Liver (tissue), 9 donors: Measurements from ENCODE around the gene KCNQ1. TPM values are rescaled to one million over a fixed set of nuclear protein-coding genes. Genes with fewer than 3 reads are reported as not detected.

ENCODE experiments used
- DNase-seq: peaks from one replicate; pipeline ENCODE4 v3.0.0-alpha.2; 2017; ENCODE audit warnings: low spot score
- H3K27ac ChIP-seq, 2 donors: one replicate each; pipeline ENCODE4 v1.7.0; 2013; ENCODE audit warnings: inconsistent platforms in 2 of 2, low read length in 2 of 2, control low read depth in 1 of 2, low read depth in 1 of 2, mild to moderate bottlenecking in 1 of 2
- H3K27me3 ChIP-seq, 4 donors: one replicate each; pipeline versions ENCODE4 v1.6.1 to v1.7.0; 2013; ENCODE audit warnings: low read length in 3 of 4, inconsistent platforms in 1 of 4, mild to moderate bottlenecking in 1 of 4, moderate library complexity in 1 of 4; ENCODE audit not compliant: control insufficient read depth in 4 of 4, insufficient read depth in 4 of 4
- H3K36me3 ChIP-seq, 4 donors: one replicate each; pipeline versions ENCODE4 v1.6.1 to v1.7.0; 2013; ENCODE audit warnings: low read length in 3 of 4, mild to moderate bottlenecking in 3 of 4, low read depth in 1 of 4, moderate library complexity in 1 of 4; ENCODE audit not compliant: control insufficient read depth in 4 of 4, insufficient read depth in 3 of 4
- H3K4me1 ChIP-seq, 4 donors: one replicate each; pipeline versions ENCODE4 v1.6.1 to v1.7.0; 2013; ENCODE audit warnings: low read length in 3 of 4, mild to moderate bottlenecking in 3 of 4, moderate library complexity in 1 of 4; ENCODE audit not compliant: control insufficient read depth in 4 of 4, insufficient read depth in 4 of 4
- H3K4me3 ChIP-seq, 3 donors: one replicate each; pipeline versions ENCODE4 v1.6.1 to v1.7.0; 2013; ENCODE audit warnings: low read length in 3 of 3, control low read depth in 1 of 3, low read depth in 1 of 3, mild to moderate bottlenecking in 1 of 3
- H3K9ac ChIP-seq, 2 donors: one replicate each; pipeline ENCODE4 v1.7.0; 2013; ENCODE audit warnings: low read length in 2 of 2, mild to moderate bottlenecking in 2 of 2, moderate library complexity in 2 of 2, control low read depth in 1 of 2, low read depth in 1 of 2
- H3K9me3 ChIP-seq, 4 donors: one replicate each; pipeline versions ENCODE4 v1.6.1 to v1.7.0; 2013; ENCODE audit warnings: low read length in 3 of 4; ENCODE audit not compliant: control insufficient read depth in 4 of 4
- ATF3 ChIP-seq: IDR thresholded peaks from 2 replicates; pipeline ENCODE4 v1.6.1; 2016; ENCODE audit warnings: antibody characterized with exemption
- CTCF ChIP-seq: fragments of 150-350 bp; IDR thresholded peaks from 2 replicates; pipeline ENCODE4 v1.5.1; 2017; ENCODE audit warnings: improper control_type of control experiment, low read depth, low read length; ENCODE audit not compliant: missing input control
- EGR1 ChIP-seq, 2 donors: IDR thresholded peaks; 2 replicates each; pipeline ENCODE4 v1.6.1; 2016 to 2018; ENCODE audit warnings: antibody characterized with exemption in 2 of 2, low read depth in 2 of 2
- FOXA1 ChIP-seq: IDR thresholded peaks from 2 replicates; pipeline ENCODE4 v1.6.1; 2016; ENCODE audit warnings: antibody characterized with exemption
- FOXA2 ChIP-seq: IDR thresholded peaks from 2 replicates; pipeline ENCODE4 v1.6.1; 2016; ENCODE audit warnings: antibody characterized with exemption
- GABPA ChIP-seq, 2 donors: IDR thresholded peaks in 1 of 2; conservative IDR thresholded peaks in 1 of 2; 2 replicates each; pipeline ENCODE4 v1.6.1; 2016; ENCODE audit warnings: antibody characterized with exemption in 2 of 2, mild to moderate bottlenecking in 1 of 2, moderate library complexity in 1 of 2
- HNF4A ChIP-seq, 2 donors: conservative IDR thresholded peaks; 2 replicates each; pipeline ENCODE4 v1.6.1; 2016; ENCODE audit warnings: antibody characterized with exemption in 2 of 2, mild to moderate bottlenecking in 2 of 2
- HNF4G ChIP-seq: IDR thresholded peaks from 2 replicates; pipeline ENCODE4 v1.6.1; 2016; ENCODE audit warnings: antibody characterized with exemption
- JUND ChIP-seq, 2 donors: IDR thresholded peaks; 2 replicates each; pipeline ENCODE4 v1.6.1; 2016; ENCODE audit warnings: antibody characterized with exemption in 2 of 2
- NR2F2 ChIP-seq: IDR thresholded peaks from 2 replicates; pipeline ENCODE4 v1.6.1; 2016; ENCODE audit warnings: antibody characterized with exemption
- RAD21 ChIP-seq, 2 donors: IDR thresholded peaks; 2 replicates each; pipeline ENCODE4 v1.6.1; 2016; ENCODE audit warnings: antibody characterized with exemption in 2 of 2, mild to moderate bottlenecking in 2 of 2
- REST ChIP-seq: IDR thresholded peaks from 2 replicates; pipeline ENCODE4 v1.6.1; 2016; ENCODE audit warnings: antibody characterized with exemption, mild to moderate bottlenecking
- RXRA ChIP-seq, 2 donors: IDR thresholded peaks; 2 replicates each; pipeline ENCODE4 v1.6.1; 2017 to 2018; ENCODE audit warnings: antibody characterized with exemption in 2 of 2, mild to moderate bottlenecking in 1 of 2
- SP1 ChIP-seq: IDR thresholded peaks from 2 replicates; pipeline ENCODE4 v1.6.1; 2018; ENCODE audit warnings: antibody characterized with exemption, mild to moderate bottlenecking
- TAF1 ChIP-seq: conservative IDR thresholded peaks from 2 replicates; pipeline ENCODE4 v1.6.1; 2016; ENCODE audit warnings: antibody characterized with exemption, mild to moderate bottlenecking
- YY1 ChIP-seq: IDR thresholded peaks from 2 replicates; pipeline ENCODE4 v1.6.1; 2016; ENCODE audit warnings: antibody characterized with exemption, mild to moderate bottlenecking
- WGBS: extraction: QIAGEN DNeasy Blood & Tissue Kit; methylation state at CpG from one replicate; pipeline ENCODE4 v1.1.7; 2013; 5-methylcytosine and 5-hydroxymethylcytosine counted together
- polyA plus RNA-seq, 2 donors: library from polyadenylated mRNA; stranded (reverse) in 1 of 2; unstranded in 1 of 2; fragments of 200-250 nt in 1 of 2; fragments of >200 nt in 1 of 2; fragmentation: Nextera tagmentation in 1 of 2; extraction: Ambion mirVana in 1 of 2; gene quantifications; one replicate each; pipeline versions ENCODE4 v1.2.1 to v1.2.3, GENCODE V29; 2013 to 2015
- total RNA-seq, 2 donors: library from RNA; depleted of rRNA; stranded (reverse); fragments of >200 nt; gene quantifications; one replicate each; pipeline ENCODE4 v1.2.3, GENCODE V29; 2014
- TF ChIP-seq, protein P1 (sequence below): IDR thresholded peaks from 2 replicates; pipeline ENCODE4 v1.6.1; 2016; ENCODE audit warnings: antibody characterized with exemption
- TF ChIP-seq, protein P2 (sequence below): IDR thresholded peaks from 2 replicates; pipeline ENCODE4 v1.6.1; 2016; ENCODE audit warnings: antibody characterized with exemption
- donor health status: healthy.
- donor health status: healthy.
- donor health status: healthy.
- donor health status: healthy.
- donor health status: healthy.

KCNQ1 gene
- total and polyA plus RNA-seq, 4 donors = 0.31 to 2.2 (median 1.5) TPM

GRCh38 chr11:2671748-2672147 is 226.9 kb downstream of the KCNQ1 start:
- 96% methylated on average over 3 of the region's 3 CpGs for WGBS
- H3K27ac ChIP-seq = no peak overlapping the region
- H3K36me3 ChIP-seq = no peaks in the 10 kb centered on the region
- DNase-seq = peak; percentile 13
- H3K9ac ChIP-seq = no peak overlapping the region
- no peaks in the 10 kb centered on the region for H3K9me3 ChIP-seq
- H3K4me1 ChIP-seq = peaks cover 0 to 5% (median 0%) of the 10 kb centered on the region in 4 donors
- H3K27me3 ChIP-seq = no peaks in the 10 kb centered on the region
- no peak overlapping the region for H3K4me3 ChIP-seq
- TF ChIP-seq RAD21 (IDR thresholded peaks at IDR 0.05) (no peak), TAF1 (no peak), CTCF (no peak), FOXA2 (no peak), FOXA1 (no peak), ATF3 (no peak), SP1 (no peak), HNF4G (no peak), RXRA (IDR thresholded peaks at IDR 0.05) (no peak), HNF4A (conservative IDR thresholded peaks at IDR 0.05) (no peak), EGR1 (IDR thresholded peaks at IDR 0.05; ENCODE audit: low read depth in 2 of 2) (no peak), GABPA (IDR thresholded peaks at IDR 0.05 in 1 of 2, conservative IDR thresholded peaks at IDR 0.05 in 1 of 2) (no peak)
- TF ChIP-seq, protein P1, sequence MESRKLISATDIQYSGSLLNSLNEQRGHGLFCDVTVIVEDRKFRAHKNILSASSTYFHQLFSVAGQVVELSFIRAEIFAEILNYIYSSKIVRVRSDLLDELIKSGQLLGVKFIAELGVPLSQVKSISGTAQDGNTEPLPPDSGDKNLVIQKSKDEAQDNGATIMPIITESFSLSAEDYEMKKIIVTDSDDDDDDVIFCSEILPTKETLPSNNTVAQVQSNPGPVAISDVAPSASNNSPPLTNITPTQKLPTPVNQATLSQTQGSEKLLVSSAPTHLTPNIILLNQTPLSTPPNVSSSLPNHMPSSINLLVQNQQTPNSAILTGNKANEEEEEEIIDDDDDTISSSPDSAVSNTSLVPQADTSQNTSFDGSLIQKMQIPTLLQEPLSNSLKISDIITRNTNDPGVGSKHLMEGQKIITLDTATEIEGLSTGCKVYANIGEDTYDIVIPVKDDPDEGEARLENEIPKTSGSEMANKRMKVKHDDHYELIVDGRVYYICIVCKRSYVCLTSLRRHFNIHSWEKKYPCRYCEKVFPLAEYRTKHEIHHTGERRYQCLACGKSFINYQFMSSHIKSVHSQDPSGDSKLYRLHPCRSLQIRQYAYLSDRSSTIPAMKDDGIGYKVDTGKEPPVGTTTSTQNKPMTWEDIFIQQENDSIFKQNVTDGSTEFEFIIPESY = no peak
- TF ChIP-seq, protein P2, sequence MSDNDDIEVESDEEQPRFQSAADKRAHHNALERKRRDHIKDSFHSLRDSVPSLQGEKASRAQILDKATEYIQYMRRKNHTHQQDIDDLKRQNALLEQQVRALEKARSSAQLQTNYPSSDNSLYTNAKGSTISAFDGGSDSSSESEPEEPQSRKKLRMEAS = no peak

DNA sequence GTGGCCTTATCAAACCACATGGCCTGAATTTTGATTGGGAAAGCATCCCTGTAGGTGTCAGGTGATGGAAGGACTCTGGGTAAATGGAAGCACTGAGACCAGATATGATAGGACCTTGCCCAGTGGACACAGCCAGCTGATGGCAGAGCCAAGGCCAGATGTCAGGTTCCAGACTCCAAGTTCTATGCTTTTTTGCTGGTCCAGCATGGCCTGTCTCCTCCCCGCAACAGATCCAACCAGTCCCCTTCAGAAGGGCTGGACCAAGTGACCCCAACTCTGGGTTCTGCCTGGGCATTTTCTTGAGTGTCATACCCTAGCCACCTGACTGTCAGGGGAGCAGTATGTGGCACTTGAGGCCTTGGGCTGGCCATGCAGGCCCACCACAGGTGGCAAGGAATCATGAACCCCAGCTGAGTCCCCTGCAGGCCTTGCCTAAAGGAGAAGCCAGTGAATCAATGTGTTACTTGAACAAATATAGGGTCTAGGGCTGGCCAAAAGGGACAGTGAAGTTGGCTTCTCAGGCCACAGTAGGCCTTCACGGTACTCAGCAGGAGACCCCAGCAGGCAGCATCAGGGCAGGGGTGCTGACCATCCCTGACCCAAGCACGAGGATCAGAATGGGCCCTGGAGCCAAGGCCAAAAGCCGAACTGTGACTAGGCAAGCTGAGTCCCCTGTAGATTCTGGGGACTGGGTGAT is 227.9 kb downstream of the KCNQ1 start:
- no peaks in the 10 kb centered on the region for H3K27me3 ChIP-seq
- peak; percentile 21 for DNase-seq
- H3K36me3 ChIP-seq = no peaks in the 10 kb centered on the region
- WGBS = 96% methylated on average over 4 of the region's 4 CpGs
- no peak overlapping the region for H3K9ac ChIP-seq
- no peak overlapping the region for H3K4me3 ChIP-seq
- H3K9me3 ChIP-seq = no peaks in the 10 kb centered on the region
- H3K4me1 ChIP-seq = peaks cover 0 to 5% (median 0%) of the 10 kb centered on the region in 4 donors
- H3K27ac ChIP-seq = no peak overlapping the region
- TF ChIP-seq YY1 (no peak), RAD21 (IDR thresholded peaks at IDR 0.05) (no peak), FOXA2 (no peak), REST (no peak), ATF3 (no peak), JUND (IDR thresholded peaks at IDR 0.05) (no peak), TAF1 (no peak), GABPA (IDR thresholded peaks at IDR 0.05 in 1 of 2, conservative IDR thresholded peaks at IDR 0.05 in 1 of 2) (no peak), HNF4A (conservative IDR thresholded peaks at IDR 0.05) (no peak), NR2F2 (no peak), SP1 (no peak), RXRA (IDR thresholded peaks at IDR 0.05) (no peak), EGR1 (IDR thresholded peaks at IDR 0.05; ENCODE audit: low read depth in 2 of 2) (no peak), FOXA1 (no peak)
- TF ChIP-seq, protein P2 = no peak
- TF ChIP-seq, protein P1 = no peak
